Brain microvascular endothelial cell (primary cell): ENCODE results near the gene MEG3.

Experiments
- DNase-seq: peaks from one replicate; pipeline ENCODE4 v3.0.0-alpha.2; 2020
- H3K27ac ChIP-seq: fragments of 250-450 bp; sonication (Bioruptor Pico); 2 replicates; pipeline ENCODE4 v1.5.1; 2020; ENCODE audit warnings: mild to moderate bottlenecking, moderate library complexity
- H3K27me3 ChIP-seq: fragments of 250-450 bp; sonication (Bioruptor Pico); replicated peaks from 2 replicates; pipeline ENCODE4 v1.5.1; 2020; ENCODE audit warnings: mild to moderate bottlenecking
- H3K36me3 ChIP-seq: fragments of 250-450 bp; sonication (Bioruptor Pico); replicated peaks from 2 replicates; pipeline ENCODE4 v1.5.1; 2020; ENCODE audit warnings: mild to moderate bottlenecking
- H3K4me3 ChIP-seq: 2 replicates; pipeline ENCODE4 v1.5.1; 2011; ENCODE audit warnings: low read depth, mild to moderate bottlenecking, control low read depth, low read length, moderate library complexity
- CTCF ChIP-seq: IDR thresholded peaks from 2 replicates; pipeline ENCODE4 v1.5.1; 2011; ENCODE audit warnings: low read depth, mild to moderate bottlenecking, moderate library complexity, low read length, control low read depth, inconsistent platforms; ENCODE audit errors: missing control alignments
- in situ Hi-C: cut with HindIII; loops from 2 replicates; pipeline ENCODE4 v1.10.0; 2017; ENCODE audit warnings: low sequenced_read_pairs, low pct_ligation_motif_present

The MEG3 gene

GRCh38 chr14:100841066-100841760, 15.3 kb downstream of the MEG3 start:
- TF ChIP-seq CTCF = no peak
- H3K27ac ChIP-seq = no peak overlapping the region
- in situ Hi-C loops = no loop called here

GRCh38 chr14:100841761-100842403, 16.0 kb downstream of the MEG3 start:
- TF ChIP-seq CTCF = no peak
- Histone ChIP-seq H3K4me3 (no peak overlapping the region), H3K27me3 (no peaks in the 10 kb centered on the region), H3K27ac (peak overlapping the region; percentile 16), H3K36me3 (peaks cover 55% of the 10 kb centered on the region)
- no peak for DNase-seq
- in situ Hi-C loops = no loop called here

More at GRCh38 chr14:100841066-100841760, 15.3 kb downstream of the MEG3 start:
- no peak for DNase-seq
- H3K4me3 ChIP-seq = no peak overlapping the region
- no peaks in the 10 kb centered on the region for H3K27me3 ChIP-seq
- peaks cover 56% of the 10 kb centered on the region for H3K36me3 ChIP-seq

GRCh38 chr14:100842799-100843198, 16.9 kb downstream of the MEG3 start:
- Histone ChIP-seq H3K36me3 (peaks cover 51% of the 10 kb centered on the region), H3K27ac (peak overlapping the region; percentile 52), H3K27me3 (no peaks in the 10 kb centered on the region), H3K4me3 (no peak overlapping the region)
- no peak for TF ChIP-seq CTCF
- DNase-seq = peak; percentile 82
- in situ Hi-C loops = no loop called here

GRCh38 chr14:100844082-100844408, 18.1 kb downstream of the MEG3 start:
- in situ Hi-C loops = no loop called here
- H3K27me3 ChIP-seq = no peaks in the 10 kb centered on the region
- no peak for DNase-seq
- no peak for TF ChIP-seq CTCF
- no peak overlapping the region for H3K27ac ChIP-seq
- H3K36me3 ChIP-seq = peaks cover 45% of the 10 kb centered on the region
- H3K4me3 ChIP-seq = no peak overlapping the region

- Histone ChIP-seq H3K27ac (no peak overlapping the region), H3K4me3 (no peak overlapping the region), H3K36me3 (peaks cover 42% of the 10 kb centered on the region), H3K27me3 (no peaks in the 10 kb centered on the region)
- no peak for TF ChIP-seq CTCF
- in situ Hi-C loops = no loop called here
- DNase-seq = no peak
Observed at GRCh38 chr14:100844421-100844820, 18.5 kb downstream of the MEG3 start.
